Bronchial epithelial cell (primary cell): ENCODE results near the gene MRGPRD. TPM values are rescaled to one million over a fixed set of nuclear protein-coding genes. Genes with fewer than 3 reads are reported as not detected.

Experiments used
- DNase-seq: peaks from one replicate; pipeline ENCODE4 v3.0.0-alpha.2; 2010; ENCODE audit warnings: low read depth
- FAIRE-seq: peaks from 2 replicates; lab custom pipeline; 2011; peaks lifted over from hg19 to GRCh38; lab: Jason Lieb, UNC
- H3K27me3 ChIP-seq: 2 replicates; pipeline ENCODE4 v1.5.1; 2011; ENCODE audit warnings: low read length; ENCODE audit not compliant: control insufficient read depth, insufficient read depth
- H3K36me3 ChIP-seq: 2 replicates; pipeline ENCODE4 v1.5.1; 2011; ENCODE audit warnings: low read length; ENCODE audit not compliant: control insufficient read depth, insufficient read depth
- H3K4me3 ChIP-seq: 2 replicates; pipeline ENCODE4 v1.5.1; 2011; ENCODE audit warnings: mild to moderate bottlenecking, low read depth, low read length, control low read depth
- CTCF ChIP-seq: IDR thresholded peaks from 2 replicates; pipeline ENCODE4 v1.5.1; 2011; ENCODE audit warnings: mild to moderate bottlenecking, moderate library complexity, low read length, control low read depth, inconsistent platforms; ENCODE audit not compliant: insufficient read depth, severe bottlenecking
- total RNA-seq: library from RNA; depleted of rRNA; stranded (reverse); fragments of >200 nt; gene quantifications from 2 replicates; pipeline ENCODE4 v1.2.1, GENCODE V29; 2014

Gene MRGPRD
- total RNA-seq, 1 donor from 2014 or later: not detected

DNA sequence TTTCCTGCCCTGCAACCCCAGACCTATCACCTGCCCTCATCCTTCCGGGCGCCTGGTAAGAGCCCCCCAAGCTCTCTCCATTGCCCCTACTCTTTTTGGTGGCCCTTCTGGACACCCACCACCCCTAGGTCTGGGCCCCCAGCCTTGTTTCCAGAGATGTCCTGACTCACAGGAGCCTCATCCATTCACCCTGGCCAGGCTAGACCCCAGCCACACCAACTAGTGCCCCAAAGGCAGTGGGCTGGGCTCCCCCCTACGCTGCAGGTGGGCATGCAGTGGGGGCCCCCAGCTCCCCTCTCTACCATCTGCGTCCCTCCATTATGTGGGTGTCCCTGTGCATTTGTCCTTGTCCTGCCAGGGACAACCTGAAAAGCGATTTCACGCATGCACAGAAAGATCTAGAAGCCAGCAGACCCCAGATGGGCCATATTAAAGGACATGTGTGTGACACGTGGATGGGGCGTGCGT, 30.9 kb upstream of the MRGPRD start:
- DNase-seq: no peak
- FAIRE-seq: no peak
- TF ChIP-seq CTCF: no peak
- Histone ChIP-seq H3K36me3 (no peaks in the 10 kb centered on the region), H3K27me3 (peaks cover 6% of the 10 kb centered on the region), H3K4me3 (no peak overlapping the region)

DNA sequence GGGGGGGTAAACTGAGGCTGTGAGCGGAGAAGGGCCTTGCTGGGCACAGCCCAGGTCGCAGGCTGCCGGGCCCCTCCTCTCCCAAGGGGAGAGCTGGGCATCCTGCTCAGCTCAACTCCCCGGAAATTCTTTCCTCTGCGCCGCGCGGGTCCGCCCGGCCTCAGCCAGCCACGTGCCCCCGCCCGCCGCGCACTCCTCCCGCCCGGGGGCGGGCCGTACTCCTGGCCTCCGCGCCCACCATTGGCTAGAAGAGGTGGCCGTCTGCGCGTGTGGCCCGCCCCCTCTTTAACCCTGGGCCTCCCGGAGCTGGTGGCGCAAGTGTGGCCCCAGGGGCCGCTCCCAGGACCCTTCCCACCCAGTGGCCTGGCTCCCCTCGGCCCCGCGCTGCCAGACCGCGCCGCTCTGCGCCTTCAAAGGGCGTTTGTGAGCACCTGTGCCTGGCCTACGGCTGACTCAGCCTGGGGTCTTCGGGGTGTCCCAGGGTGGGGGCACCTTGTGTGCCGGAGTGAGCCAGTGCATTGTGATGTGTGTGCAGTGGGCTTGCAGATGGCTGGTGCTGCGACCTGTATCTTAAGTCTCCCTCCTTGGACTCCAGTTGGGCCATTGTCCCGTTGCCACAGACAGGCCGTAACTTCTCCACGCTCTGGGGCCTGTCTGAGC, 30.3 kb upstream of the MRGPRD start:
- peaks cover 6% of the 10 kb centered on the region for H3K27me3 ChIP-seq
- no peak for TF ChIP-seq CTCF
- no peak for FAIRE-seq
- H3K36me3 ChIP-seq: no peaks in the 10 kb centered on the region
- DNase-seq: peak; percentile 37
- no peak overlapping the region for H3K4me3 ChIP-seq

- H3K4me3 ChIP-seq: no peak overlapping the region
- DNase-seq (peak; percentile 29), FAIRE-seq (no peak)
- H3K36me3 ChIP-seq: no peaks in the 10 kb centered on the region
- no peak for TF ChIP-seq CTCF
- peaks cover 6% of the 10 kb centered on the region for H3K27me3 ChIP-seq
These were observed 29.6 kb upstream of the MRGPRD start for GRCh38 chr11:69010361-69010891.

GRCh38 chr11:69009441-69010211, 28.8 kb upstream of the MRGPRD start:
- TF ChIP-seq CTCF: no peak
- DNase-seq: no peak
- H3K27me3 ChIP-seq: peaks cover 4% of the 10 kb centered on the region

DNA sequence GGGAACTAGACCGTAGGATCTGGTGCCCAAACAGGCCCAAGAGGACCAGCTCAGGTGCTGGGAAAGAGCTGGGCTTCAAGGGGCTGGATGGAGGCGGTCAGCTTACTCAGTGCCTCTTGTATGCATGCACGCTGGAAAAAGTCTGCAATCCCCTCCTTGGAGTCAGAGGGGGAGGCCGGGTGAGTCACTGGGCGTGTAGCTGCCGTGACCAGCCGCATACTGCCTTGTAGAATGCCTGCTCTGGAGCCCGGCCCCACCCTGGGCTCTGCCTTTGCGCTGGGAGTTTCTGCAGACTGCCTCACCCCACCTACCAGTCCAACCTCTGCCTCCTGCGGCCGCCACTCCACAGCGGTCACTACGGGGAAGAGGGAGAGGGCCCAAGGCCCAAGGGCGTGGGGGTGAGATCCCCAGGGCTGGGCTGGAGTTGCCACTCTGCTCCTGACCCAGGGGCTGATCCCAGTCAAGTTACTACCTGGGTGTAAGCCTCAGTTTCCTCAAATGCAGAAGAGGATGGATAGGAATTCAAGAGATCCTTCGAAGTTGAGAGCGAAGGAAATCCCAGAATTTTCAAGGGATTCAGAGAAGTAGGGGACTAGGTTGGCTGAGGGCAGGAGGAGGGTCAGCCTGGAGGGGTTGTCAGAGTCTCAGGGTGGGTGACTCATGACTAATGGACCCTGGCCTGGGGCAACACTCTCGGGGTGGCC, 28.1 kb upstream of the MRGPRD start:
- peaks cover 4% of the 10 kb centered on the region for H3K27me3 ChIP-seq
- DNase-seq (peak; percentile 93), FAIRE-seq (no peak)
- H3K36me3 ChIP-seq: no peaks in the 10 kb centered on the region
- H3K4me3 ChIP-seq: no peak overlapping the region
- no peak for TF ChIP-seq CTCF

More at GRCh38 chr11:69009441-69010211, 28.8 kb upstream of the MRGPRD start:
- no peak for FAIRE-seq
- no peak overlapping the region for H3K4me3 ChIP-seq
- H3K36me3 ChIP-seq: no peaks in the 10 kb centered on the region
